Neural crest cell (in vitro differentiated cells): ENCODE results near the gene KLHL8. TPM values are rescaled to one million over a fixed set of nuclear protein-coding genes. Genes with fewer than 3 reads are reported as not detected.
A peak's percentile ranks its signal among the peaks of the same experiment; 100 is the strongest.

Experiments
- DNase-seq: peaks from one replicate; pipeline ENCODE4 v3.0.0; 2021; ENCODE audit warnings: low read depth, mixed read lengths, low spot score
- H3K27ac Mint-ChIP-seq: one replicate; pipeline ENCODE4 v1.8.0; 2021; ENCODE audit warnings: mild to moderate bottlenecking, mixed read lengths; ENCODE audit not compliant: unreplicated experiment
- H3K27me3 Mint-ChIP-seq: 2 replicates; pipeline ENCODE4 v1.8.0; 2021; ENCODE audit warnings: low read depth, mild to moderate bottlenecking, mixed read lengths
- H3K36me3 Mint-ChIP-seq: 2 replicates; pipeline ENCODE4 v1.8.0; 2021; ENCODE audit warnings: low read depth, mild to moderate bottlenecking, mixed read lengths
- H3K4me1 Mint-ChIP-seq: 2 replicates; pipeline ENCODE4 v1.8.0; 2021; ENCODE audit warnings: mixed read lengths
- H3K4me3 Mint-ChIP-seq: one replicate; pipeline ENCODE4 v1.8.0; 2021; ENCODE audit warnings: mild to moderate bottlenecking, mixed read lengths
- H3K9me3 Mint-ChIP-seq: 2 replicates; pipeline ENCODE4 v1.8.0; 2021; ENCODE audit warnings: mixed read lengths
- CTCF ChIP-seq: fragments of 200-600 bp; sonication (generic); conservative IDR thresholded peaks from 2 replicates; pipeline ENCODE4 v1.5.0; 2021; ENCODE audit warnings: antibody characterized with exemption, mild to moderate bottlenecking
- total RNA-seq: library from RNA; stranded (reverse); gene quantifications from 2 replicates; pipeline ENCODE4 v1.2.1, GENCODE V29; 2021

KLHL8 gene
- total RNA-seq, 1 donor from 2014 or later = 18.6 TPM

GRCh38 chr4:87130985-87131703, 89.3 kb downstream of the KLHL8 start:
- peak overlapping the region; percentile 8 for H3K27ac Mint-ChIP-seq
- no peaks in the 10 kb centered on the region for H3K9me3 Mint-ChIP-seq

DNA sequence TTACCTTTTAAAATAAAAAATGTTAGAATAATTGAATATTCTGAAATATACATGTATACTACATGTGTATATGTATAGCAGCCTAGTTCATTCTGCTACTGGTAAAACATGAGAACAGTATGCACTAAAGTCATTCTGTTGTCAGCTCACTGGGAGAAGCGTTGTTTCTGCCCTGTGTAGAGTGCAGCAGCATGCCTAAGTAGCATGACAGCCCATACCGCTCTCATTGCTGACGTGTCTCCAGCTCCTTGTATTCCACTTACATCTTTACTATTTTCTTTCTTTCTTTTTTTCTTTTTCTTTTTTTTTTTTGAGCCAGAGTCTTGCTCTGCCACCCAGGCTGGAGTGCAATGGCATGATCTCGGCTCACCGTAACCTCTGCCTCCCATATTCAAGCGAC, 90.7 kb downstream of the KLHL8 start:
- H3K36me3 Mint-ChIP-seq = peaks cover 35% of the 10 kb centered on the region
- DNase-seq = no peak
- no peak overlapping the region for H3K4me3 Mint-ChIP-seq
- no peaks in the 10 kb centered on the region for H3K27me3 Mint-ChIP-seq
- H3K9me3 Mint-ChIP-seq = no peaks in the 10 kb centered on the region
- TF ChIP-seq CTCF = no peak
- no peak overlapping the region for H3K27ac Mint-ChIP-seq
- H3K4me1 Mint-ChIP-seq = no peaks in the 10 kb centered on the region

More at GRCh38 chr4:87130985-87131703, 89.3 kb downstream of the KLHL8 start:
- Mint-ChIP-seq H3K27me3 (no peaks in the 10 kb centered on the region), H3K4me3 (no peak overlapping the region), H3K4me1 (no peaks in the 10 kb centered on the region), H3K36me3 (peaks cover 36% of the 10 kb centered on the region)
- no peak for TF ChIP-seq CTCF
- no peak for DNase-seq

DNA sequence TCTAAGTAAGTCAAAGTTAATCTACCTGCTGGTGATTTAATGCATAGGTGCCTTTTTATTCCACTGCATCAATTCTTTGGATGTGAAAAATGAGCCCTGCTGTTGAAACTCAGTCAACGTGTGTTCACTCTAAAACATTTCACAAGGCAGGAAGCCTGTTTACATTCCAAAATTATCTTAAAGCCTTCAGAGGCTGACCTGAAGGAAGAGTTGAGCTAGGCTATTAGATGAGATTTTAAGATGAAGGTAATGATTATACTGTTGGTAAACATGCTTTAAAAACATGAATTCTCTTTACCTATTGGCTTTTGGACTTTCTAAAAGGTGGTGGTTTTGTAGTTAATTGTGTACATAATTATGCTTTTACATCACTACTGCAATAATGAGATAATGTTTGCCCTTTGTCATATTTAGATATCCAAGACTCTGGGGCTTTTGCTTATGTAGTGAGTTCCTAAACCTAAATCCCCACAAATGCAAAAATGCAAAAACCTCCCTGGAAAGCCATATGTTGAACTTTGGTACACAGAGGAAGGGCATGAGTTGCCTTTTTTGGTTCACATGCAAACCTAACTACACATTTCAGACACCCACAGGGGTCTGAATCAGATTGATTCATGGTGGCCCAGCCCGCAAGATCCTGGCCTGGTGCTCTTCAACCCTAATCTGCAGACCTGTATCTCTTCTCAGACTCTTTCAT, 92.3 kb downstream of the KLHL8 start:
- no peaks in the 10 kb centered on the region for H3K4me1 Mint-ChIP-seq
- TF ChIP-seq CTCF = no peak
- H3K36me3 Mint-ChIP-seq = peaks cover 24% of the 10 kb centered on the region
- H3K27ac Mint-ChIP-seq = no peak overlapping the region
- no peak overlapping the region for H3K4me3 Mint-ChIP-seq
- DNase-seq = no peak
- H3K9me3 Mint-ChIP-seq = no peaks in the 10 kb centered on the region
- no peaks in the 10 kb centered on the region for H3K27me3 Mint-ChIP-seq

DNA sequence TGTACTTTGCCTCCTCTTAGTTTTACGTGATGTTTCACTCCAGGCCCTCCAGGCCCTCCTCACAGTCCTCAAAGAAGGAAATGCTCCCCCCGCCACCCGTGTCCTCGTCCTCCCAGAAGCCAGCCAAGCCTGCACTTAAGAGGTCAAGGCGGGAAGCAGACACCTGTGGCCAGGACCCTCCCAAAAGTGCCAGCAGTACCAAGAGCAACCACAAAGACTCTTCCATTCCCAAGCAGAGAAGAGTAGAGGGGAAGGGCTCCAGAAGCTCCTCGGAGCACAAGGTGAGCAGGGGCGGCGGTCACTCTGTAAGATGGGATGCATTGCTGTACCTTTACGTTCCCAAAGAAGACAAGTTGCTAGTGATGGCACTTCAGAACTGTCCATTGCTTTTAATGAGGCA, 94.4 kb downstream of the KLHL8 start:
- no peaks in the 10 kb centered on the region for H3K27me3 Mint-ChIP-seq
- no peak overlapping the region for H3K27ac Mint-ChIP-seq
- no peak for TF ChIP-seq CTCF
- DNase-seq = no peak
- no peaks in the 10 kb centered on the region for H3K9me3 Mint-ChIP-seq
- peaks cover 18% of the 10 kb centered on the region for H3K36me3 Mint-ChIP-seq
- H3K4me3 Mint-ChIP-seq = no peak overlapping the region
- H3K4me1 Mint-ChIP-seq = no peaks in the 10 kb centered on the region

DNA sequence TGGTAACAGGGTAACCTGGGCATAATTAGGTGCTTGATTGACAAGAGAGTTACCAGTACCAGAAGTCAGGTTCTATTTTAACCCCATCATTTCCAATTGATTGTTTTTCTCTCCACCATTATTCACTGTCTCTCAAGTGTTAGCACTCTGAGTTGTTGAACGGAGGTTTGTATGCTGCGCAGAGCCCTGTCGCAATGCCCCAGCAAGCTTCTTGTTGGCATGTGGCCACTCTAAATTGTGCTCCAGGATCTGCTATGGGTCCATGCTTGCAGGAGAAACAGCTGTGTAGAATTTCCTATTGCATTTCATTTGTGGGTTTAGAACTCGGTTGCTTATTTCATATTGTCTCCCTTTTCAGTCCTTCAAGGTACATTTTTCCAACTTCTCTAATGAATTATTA, 98.2 kb downstream of the KLHL8 start:
- peaks cover 20% of the 10 kb centered on the region for H3K36me3 Mint-ChIP-seq

More for the DNA sequence above, 98.2 kb downstream of the KLHL8 start:
- DNase-seq = no peak
- TF ChIP-seq CTCF = no peak
- Mint-ChIP-seq H3K27ac (no peak overlapping the region), H3K4me3 (no peak overlapping the region), H3K9me3 (no peaks in the 10 kb centered on the region), H3K27me3 (no peaks in the 10 kb centered on the region), H3K4me1 (peaks cover 15% of the 10 kb centered on the region)
